ENCODE results near the gene LCN6. TPM values are rescaled to one million over a fixed set of nuclear protein-coding genes. Genes with fewer than 3 reads are reported as not detected.
"Not testable (repeated sequence)": the region's sequence is repeated elsewhere in the genome, so short reads cannot be mapped to it uniquely, and the experiment has no call there.

The LCN6 gene
- total and polyA plus RNA-seq, 2 donors (not counting 1 experiment from before 2014, with no cell fraction given) = 0.18 TPM; not detected in 1

DNA sequence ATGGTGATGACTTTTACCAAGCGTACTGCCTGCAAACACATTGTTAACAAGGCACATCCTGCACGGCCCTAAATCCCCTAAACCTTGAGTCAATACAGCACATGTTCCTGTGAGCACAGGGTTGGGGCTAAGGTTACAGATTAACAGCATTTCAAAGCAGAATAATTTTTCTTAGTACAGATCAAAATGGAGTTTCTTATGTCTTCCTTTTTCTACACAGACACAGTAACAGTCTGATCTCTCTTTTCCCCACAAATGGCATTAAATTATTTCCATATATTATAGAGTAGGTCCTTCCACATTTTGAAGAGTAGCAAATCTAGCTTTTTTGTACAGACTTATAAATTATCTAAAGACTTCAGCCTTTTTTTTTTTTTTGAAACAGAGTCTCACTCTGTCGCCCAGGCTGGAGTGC is 41.2 kb upstream of the LCN6 start:
- Histone ChIP-seq H3K9me3 (ENCODE audit: control extremely low read depth in 1 of 3, control insufficient read depth in 2 of 3, insufficient read depth in 1 of 3, low read length in 2 of 3) (no peaks in the 10 kb centered on the region), H4K20me1 (ENCODE audit: control insufficient read depth, insufficient read depth, low read length, poor library complexity, severe bottlenecking) (peaks cover 12% of the 10 kb centered on the region), H2AFZ (ENCODE audit: insufficient read depth, low read depth, low read length, poor library complexity, severe bottlenecking) (no peak overlapping the region), H3K4me1 (ENCODE audit: control insufficient read depth in 2 of 2, insufficient read depth in 2 of 2, low read length in 2 of 2) (peaks cover 18 to 27% of the 10 kb centered on the region in 2 donors), H3K4me3 (ENCODE audit: control extremely low read depth in 1 of 5, extremely low read depth in 1 of 5, insufficient read depth in 1 of 5, low read depth in 2 of 5, low read length in 4 of 5) (no peak overlapping the region), H3K36me3 (replicated peaks in 1 of 2; ENCODE audit: control extremely low read depth in 1 of 2, control insufficient read depth in 1 of 2, extremely low read depth in 1 of 2, insufficient read depth in 2 of 2, low read length in 1 of 2) (peaks cover 0 to 4% of the 10 kb centered on the region in 2 experiments), H3K4me2 (replicated peaks; ENCODE audit: low read depth, low read length, poor library complexity, severe bottlenecking) (no peak overlapping the region), H3K27me3 (replicated peaks in 1 of 4; ENCODE audit: control extremely low read depth in 1 of 4, control insufficient read depth in 3 of 4, insufficient read depth in 4 of 4, low read length in 3 of 4) (no peaks in the 10 kb centered on the region), H3K27ac (ENCODE audit: low read length in 2 of 2) (no peak overlapping the region), H3K79me2 (ENCODE audit: control insufficient read depth, insufficient read depth, low read length) (peaks cover 4% of the 10 kb centered on the region), H3K9ac (ENCODE audit: low read length) (no peak overlapping the region)
- no peak overlapping the region for H3K27ac Mint-ChIP-seq
- H3K4me1 Mint-ChIP-seq = peaks cover 23% of the 10 kb centered on the region
- DNase-seq (no peak), ATAC-seq (ENCODE audit: low read depth) (no peak)
- intact Hi-C loops (cut with micrococcal nuclease) = no loop called here
- TF ChIP-seq EZH2 (IDR thresholded peaks at IDR 0.05; ENCODE audit: borderline replicate concordance, insufficient read depth, low read depth, low read length, poor library complexity, severe bottlenecking) = no peak
- no peak for TF ChIP-seq CTCF (IDR thresholded peaks at IDR 0.05)
- H3K4me3 Mint-ChIP-seq = no peak overlapping the region
- 67% methylated on average over 1 of the region's 3 CpGs for whole genome bisulfite sequencing (ENCODE audit: insufficient coverage)
- POLR2A ChIA-PET = no interaction called here
- H3K27me3 Mint-ChIP-seq = no peaks in the 10 kb centered on the region
- H3K9me3 Mint-ChIP-seq (ENCODE audit: insufficient read depth) = no peaks in the 10 kb centered on the region
- CTCF ChIA-PET = interaction anchor here (1.4 to 10.5 kb wide), 6 partner anchors 17 to 274 kb away, joined by 3 to 106 read pairs (median 14); partner anchors contain the start of genes FUT7 and RABL6

GRCh38 chr9:136788644-136789522 is 40.6 kb upstream of the LCN6 start:
- H3K4me2 ChIP-seq (replicated peaks; ENCODE audit: low read depth, low read length, poor library complexity, severe bottlenecking); H3K27ac ChIP-seq (ENCODE audit: low read length in 2 of 2); H3K27me3 Mint-ChIP-seq; ATAC-seq (ENCODE audit: low read depth); H3K9me3 ChIP-seq (ENCODE audit: control extremely low read depth in 1 of 3, control insufficient read depth in 2 of 3, insufficient read depth in 1 of 3, low read length in 2 of 3); DNase-seq; H3K27ac Mint-ChIP-seq; H3K9me3 Mint-ChIP-seq (ENCODE audit: insufficient read depth); H3K4me3 ChIP-seq (ENCODE audit: control extremely low read depth in 1 of 5, extremely low read depth in 1 of 5, insufficient read depth in 1 of 5, low read depth in 2 of 5, low read length in 4 of 5); intact Hi-C loops (cut with micrococcal nuclease); H2AFZ ChIP-seq (ENCODE audit: insufficient read depth, low read depth, low read length, poor library complexity, severe bottlenecking); H3K9ac ChIP-seq (ENCODE audit: low read length); H3K4me3 Mint-ChIP-seq; H3K27me3 ChIP-seq (replicated peaks in 1 of 4; ENCODE audit: control extremely low read depth in 1 of 4, control insufficient read depth in 3 of 4, insufficient read depth in 4 of 4, low read length in 3 of 4); H3K79me2 ChIP-seq (ENCODE audit: control insufficient read depth, insufficient read depth, low read length); POLR2A ChIA-PET; H3K36me3 ChIP-seq (replicated peaks in 1 of 2; ENCODE audit: control extremely low read depth in 1 of 2, control insufficient read depth in 1 of 2, extremely low read depth in 1 of 2, insufficient read depth in 2 of 2, low read length in 1 of 2): not testable (repeated sequence)
- Histone ChIP-seq H4K20me1 (ENCODE audit: control insufficient read depth, insufficient read depth, low read length, poor library complexity, severe bottlenecking) (peaks cover 12% of the 10 kb centered on the region), H3K4me1 (ENCODE audit: control insufficient read depth in 2 of 2, insufficient read depth in 2 of 2, low read length in 2 of 2) (peaks cover 18 to 27% of the 10 kb centered on the region in 2 donors)
- CTCF ChIA-PET = interaction anchor here (0.6 to 10.5 kb wide), 16 partner anchors 17 to 448 kb away, joined by 3 to 106 read pairs (median 6); partner anchors contain the start of genes AJM1, FUT7, NPDC1 and RABL6
- 76% methylated on average over 8 of the region's 27 CpGs for WGBS (ENCODE audit: insufficient coverage)
- H3K4me1 Mint-ChIP-seq = peaks cover 26% of the 10 kb centered on the region
